Activated naive CD4-positive, alpha-beta T cell treated with anti-CD3 and anti-CD28 coated beads for 36 hours (primary cell): ENCODE results near the gene CA5B. TPM values are rescaled to one million over a fixed set of nuclear protein-coding genes. Genes with fewer than 3 reads are reported as not detected.

Experiments used
- CTCF ChIA-PET: fragments of 350-600 bp; sonication (Branson Sonifier 250); formaldehyde crosslinking; loops from one replicate; lab custom pipeline; 2021; ENCODE audit warnings: antibody characterized with exemption; lab: Charles Lee
- DNase-seq: peaks from one replicate; pipeline ENCODE4 v3.0.0-alpha.2; 2020
- H3K27ac Mint-ChIP-seq: one replicate; pipeline ENCODE4 v1.8.0; 2021; ENCODE audit warnings: mild to moderate bottlenecking, mixed read lengths
- H3K27me3 Mint-ChIP-seq: one replicate; pipeline ENCODE4 v1.8.0; 2021; ENCODE audit warnings: low read depth, mixed read lengths
- H3K36me3 Mint-ChIP-seq: one replicate; pipeline ENCODE4 v1.8.0; 2021; ENCODE audit warnings: low read depth, mixed read lengths
- H3K4me1 Mint-ChIP-seq: one replicate; pipeline ENCODE4 v1.8.0; 2021; ENCODE audit warnings: low read depth, mixed read lengths
- H3K4me3 Mint-ChIP-seq: one replicate; pipeline ENCODE4 v1.8.0; 2021; ENCODE audit warnings: mild to moderate bottlenecking, moderate library complexity, mixed read lengths
- H3K9me3 Mint-ChIP-seq: one replicate; pipeline ENCODE4 v1.8.0; 2021; ENCODE audit warnings: mixed read lengths
- intact Hi-C: fragments of 100-400 bp; cut with micrococcal nuclease; formaldehyde crosslinking; loops from one replicate; pipeline ENCODE4 v1.15.1; 2023
- total RNA-seq, 2 experiments: library from RNA; stranded (reverse); gene quantifications; one replicate each; pipeline ENCODE4 v1.2.3, GENCODE V29; 2021

Gene CA5B
- total RNA-seq, 2 experiments from 2014 or later: 7.0 to 9.5 TPM

DNA sequence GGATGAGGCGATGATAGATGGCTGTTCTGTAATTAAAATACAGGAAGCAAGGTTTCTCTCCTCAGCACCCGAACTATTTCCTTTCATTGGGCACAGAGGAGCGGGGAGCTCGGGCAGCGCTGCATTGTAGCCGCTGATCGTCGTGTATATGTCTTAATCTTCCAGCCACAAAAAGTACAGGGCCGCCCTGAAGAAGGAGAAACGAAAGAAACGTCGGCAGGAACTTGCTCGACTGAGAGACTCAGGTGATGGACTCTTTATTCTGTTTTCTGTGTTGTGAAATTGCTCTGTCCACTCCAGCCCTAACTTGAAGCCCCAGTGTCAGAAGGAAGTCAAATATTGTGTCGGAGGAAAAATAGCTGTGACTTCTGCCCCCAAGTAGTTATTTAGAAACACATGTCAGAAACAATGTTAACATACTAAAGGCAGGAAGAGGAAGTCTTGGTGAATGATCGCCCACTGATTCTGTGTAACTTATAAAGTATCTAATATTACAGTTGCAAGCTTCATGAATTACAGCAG is 52.8 kb downstream of the CA5B start:
- Mint-ChIP-seq H3K27ac (no peak overlapping the region), H3K9me3 (no peaks in the 10 kb centered on the region), H3K4me3 (no peak overlapping the region), H3K27me3 (no peaks in the 10 kb centered on the region), H3K36me3 (peaks cover 2% of the 10 kb centered on the region), H3K4me1 (peaks cover 19% of the 10 kb centered on the region)
- CTCF ChIA-PET: interaction anchor here (0.6 kb wide), 1 partner anchor 278 kb away, joined by 4 read pairs; no protein-coding TSS in a partner anchor
- intact Hi-C loops: loop anchor here (1.0 to 10.0 kb wide), 8 partner anchors 26 to 928 kb away; partner anchors contain the start of genes AP1S2, CA5B, PIGA and PIR
- DNase-seq: no peak

DNA sequence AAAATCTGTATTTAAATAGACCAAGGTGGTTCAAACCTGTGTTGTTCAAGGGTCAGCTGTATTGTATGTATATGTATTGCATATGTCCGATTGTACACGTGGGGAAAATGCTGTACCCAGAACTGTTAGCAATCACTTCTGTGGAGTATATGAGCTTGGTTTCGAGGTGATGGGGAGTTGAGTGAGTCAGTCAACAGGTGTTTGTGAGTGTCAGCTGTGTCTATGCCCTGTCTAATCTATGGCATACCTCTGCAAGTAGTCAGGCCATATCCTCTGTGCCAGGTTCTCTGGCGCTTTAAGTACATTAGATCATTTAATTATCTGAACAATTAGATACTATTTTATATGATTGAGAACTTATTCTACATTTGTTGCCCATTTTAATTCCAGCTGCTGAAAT is 59.6 kb downstream of the CA5B start:
- DNase-seq: no peak
- Mint-ChIP-seq H3K27ac (no peak overlapping the region), H3K4me3 (no peak overlapping the region), H3K36me3 (peaks cover 7% of the 10 kb centered on the region), H3K4me1 (peaks cover 28% of the 10 kb centered on the region), H3K27me3 (no peaks in the 10 kb centered on the region), H3K9me3 (no peaks in the 10 kb centered on the region)
- intact Hi-C loops: loop anchor here (10.0 kb wide), 1 partner anchor 303 kb away; the partner anchor contains the start of gene PIR
- CTCF ChIA-PET: no interaction called here

DNA sequence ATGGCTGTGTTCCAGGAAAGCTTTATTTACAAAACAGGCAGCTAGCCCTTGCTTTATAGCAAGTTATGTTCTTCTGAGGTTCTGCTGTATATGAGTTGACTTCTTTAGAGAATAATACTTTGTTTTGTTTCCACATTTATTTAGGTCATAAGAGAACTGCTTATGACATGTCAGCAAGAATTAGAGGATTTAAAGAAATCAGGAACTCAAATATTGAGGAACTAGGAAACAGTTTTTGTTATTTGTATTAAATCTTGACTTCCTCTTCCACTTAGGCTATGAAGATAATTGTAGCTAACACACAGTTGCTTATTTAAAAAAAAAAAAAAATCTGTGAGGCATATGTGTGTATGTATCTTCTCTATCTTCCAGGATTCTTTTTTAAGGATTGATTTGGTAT is 66.5 kb downstream of the CA5B start:
- no peak overlapping the region for H3K27ac Mint-ChIP-seq
- no peaks in the 10 kb centered on the region for H3K9me3 Mint-ChIP-seq
- intact Hi-C loops: no loop called here
- CTCF ChIA-PET: interaction anchor here (0.6 kb wide), 2 partner anchors 23 to 103 kb away, joined by 3 read pairs; no protein-coding TSS in a partner anchor
- no peaks in the 10 kb centered on the region for H3K27me3 Mint-ChIP-seq
- no peak overlapping the region for H3K4me3 Mint-ChIP-seq
- no peaks in the 10 kb centered on the region for H3K4me1 Mint-ChIP-seq
- H3K36me3 Mint-ChIP-seq: peaks cover 9% of the 10 kb centered on the region
- no peak for DNase-seq

DNA sequence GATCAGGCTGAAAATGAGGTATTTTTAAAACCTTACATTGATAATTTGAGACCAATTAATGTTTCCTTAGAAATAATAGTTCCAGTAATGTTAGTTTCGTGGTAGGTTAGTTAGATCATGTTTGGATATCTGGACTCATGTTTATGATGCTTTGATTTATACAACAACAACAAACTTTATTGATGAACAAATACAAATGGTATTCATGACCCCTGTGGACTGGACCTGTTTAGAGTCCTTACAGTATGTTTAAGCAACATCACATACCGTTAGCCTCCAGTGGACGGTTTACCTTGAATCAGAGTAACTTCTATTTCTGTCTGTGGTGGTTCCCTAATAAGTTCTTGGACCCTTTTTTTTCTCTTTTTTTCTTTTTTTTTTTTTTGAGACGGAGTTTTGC is 70.2 kb downstream of the CA5B start:
- Mint-ChIP-seq H3K4me1 (no peaks in the 10 kb centered on the region), H3K27ac (no peak overlapping the region), H3K36me3 (peaks cover 14% of the 10 kb centered on the region), H3K27me3 (no peaks in the 10 kb centered on the region), H3K9me3 (no peaks in the 10 kb centered on the region), H3K4me3 (no peak overlapping the region)
- CTCF ChIA-PET: interaction anchor here (0.9 kb wide), 1 partner anchor 166 kb away, joined by 3 read pairs; no protein-coding TSS in a partner anchor
- no peak for DNase-seq
- intact Hi-C loops: no loop called here

DNA sequence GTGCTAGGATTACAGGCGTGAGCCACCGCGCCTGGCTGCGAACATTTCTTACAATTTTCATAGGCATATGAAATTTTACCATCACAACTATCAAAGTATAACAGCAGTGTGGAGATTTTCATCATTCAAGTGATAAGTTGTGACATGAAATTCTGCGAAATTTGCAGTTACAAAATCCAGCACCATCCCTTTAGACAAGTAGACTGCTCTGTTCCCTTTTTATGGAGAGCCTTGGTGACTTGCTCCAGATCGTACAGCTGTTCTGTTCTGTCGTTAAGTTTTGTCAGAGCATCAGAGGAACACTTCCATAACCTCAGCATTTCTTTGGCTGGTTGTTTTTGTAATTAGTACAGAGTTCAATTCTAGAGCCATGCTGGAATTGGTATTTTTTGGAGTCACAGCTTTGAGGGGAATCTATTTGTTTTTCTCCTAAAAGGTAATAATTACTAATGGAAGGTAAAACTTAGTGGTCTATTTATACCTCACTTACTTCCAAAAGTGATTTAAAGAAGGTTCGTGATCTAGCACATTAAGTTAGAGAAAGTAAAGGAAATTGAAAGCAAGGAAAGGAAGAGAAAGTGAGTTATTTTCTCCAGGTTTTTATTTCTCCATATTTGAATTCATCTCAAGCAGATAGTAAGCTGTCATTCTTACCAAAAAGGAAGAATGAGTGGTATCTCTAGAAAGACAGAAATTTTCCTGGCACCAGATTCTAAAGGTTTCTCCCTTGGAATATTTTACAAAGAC is 74.3 kb downstream of the CA5B start:
- CTCF ChIA-PET: no interaction called here
- no peak overlapping the region for H3K27ac Mint-ChIP-seq
- intact Hi-C loops: no loop called here

DNA sequence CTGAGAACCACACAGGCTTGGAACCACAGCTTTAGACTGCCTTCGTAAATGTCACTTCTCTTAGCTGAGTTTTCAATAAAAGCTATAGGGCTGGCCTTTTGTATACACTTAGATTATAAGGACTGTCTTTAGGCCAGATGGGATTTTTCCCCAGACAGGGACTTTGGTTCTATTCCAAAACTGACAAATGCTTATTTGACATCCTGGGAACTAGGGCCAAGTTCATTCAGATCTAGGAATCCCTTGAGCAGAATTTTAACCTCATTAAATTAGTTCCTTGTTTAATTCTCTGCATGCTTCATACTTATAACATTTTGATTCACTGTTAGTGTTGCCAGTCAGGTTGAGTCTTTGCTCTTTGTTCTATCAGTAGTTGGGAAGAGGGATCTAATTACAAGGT is 75.3 kb downstream of the CA5B start:
- no peak for DNase-seq
- H3K4me1 Mint-ChIP-seq: peaks cover 30% of the 10 kb centered on the region
- no peaks in the 10 kb centered on the region for H3K9me3 Mint-ChIP-seq
- peaks cover 14% of the 10 kb centered on the region for H3K36me3 Mint-ChIP-seq
- H3K27me3 Mint-ChIP-seq: no peaks in the 10 kb centered on the region
- H3K27ac Mint-ChIP-seq: no peak overlapping the region
- intact Hi-C loops: no loop called here
- no peak overlapping the region for H3K4me3 Mint-ChIP-seq
- CTCF ChIA-PET: no interaction called here

More for the DNA sequence above, 74.3 kb downstream of the CA5B start:
- Mint-ChIP-seq H3K36me3 (peaks cover 12% of the 10 kb centered on the region), H3K4me1 (peaks cover 28% of the 10 kb centered on the region), H3K27me3 (no peaks in the 10 kb centered on the region), H3K9me3 (no peaks in the 10 kb centered on the region), H3K4me3 (no peak overlapping the region)
- no peak for DNase-seq

DNA sequence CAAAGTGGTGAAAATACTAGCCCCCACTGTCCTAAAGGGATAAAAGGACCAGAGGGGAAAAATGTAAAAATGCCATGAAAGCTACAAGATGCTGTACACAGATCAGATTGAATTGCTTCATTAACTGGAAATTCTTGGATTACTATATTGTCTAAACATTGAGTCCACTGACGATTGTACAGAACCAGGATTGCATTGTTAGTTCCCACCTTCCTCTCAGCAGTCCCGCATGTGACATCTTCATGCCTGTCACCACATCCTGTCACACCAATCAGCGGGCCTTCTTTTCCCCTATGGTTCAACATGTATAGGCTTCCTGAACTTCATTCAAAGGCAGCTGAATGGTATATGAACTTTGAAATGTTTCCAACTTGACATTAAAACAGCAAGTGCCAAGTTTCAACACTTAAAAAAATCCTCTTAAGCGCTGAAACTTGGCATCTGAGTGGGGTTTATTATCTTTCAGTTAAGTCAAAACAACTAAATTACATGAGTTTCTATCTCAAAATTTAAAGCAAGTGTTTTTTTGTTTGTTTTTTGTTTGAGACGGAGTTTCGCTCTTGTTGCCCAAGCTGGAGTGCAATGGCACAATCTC is 76.8 kb downstream of the CA5B start:
- intact Hi-C loops: no loop called here
- no peak overlapping the region for H3K27ac Mint-ChIP-seq
- no peaks in the 10 kb centered on the region for H3K27me3 Mint-ChIP-seq
- peaks cover 33% of the 10 kb centered on the region for H3K4me1 Mint-ChIP-seq
- DNase-seq: peak; percentile 17
- H3K36me3 Mint-ChIP-seq: peaks cover 11% of the 10 kb centered on the region
- H3K9me3 Mint-ChIP-seq: no peaks in the 10 kb centered on the region
- H3K4me3 Mint-ChIP-seq: no peak overlapping the region
- CTCF ChIA-PET: interaction anchor here (1.0 kb wide), 1 partner anchor 158 kb away, joined by 3 read pairs; no protein-coding TSS in a partner anchor

DNA sequence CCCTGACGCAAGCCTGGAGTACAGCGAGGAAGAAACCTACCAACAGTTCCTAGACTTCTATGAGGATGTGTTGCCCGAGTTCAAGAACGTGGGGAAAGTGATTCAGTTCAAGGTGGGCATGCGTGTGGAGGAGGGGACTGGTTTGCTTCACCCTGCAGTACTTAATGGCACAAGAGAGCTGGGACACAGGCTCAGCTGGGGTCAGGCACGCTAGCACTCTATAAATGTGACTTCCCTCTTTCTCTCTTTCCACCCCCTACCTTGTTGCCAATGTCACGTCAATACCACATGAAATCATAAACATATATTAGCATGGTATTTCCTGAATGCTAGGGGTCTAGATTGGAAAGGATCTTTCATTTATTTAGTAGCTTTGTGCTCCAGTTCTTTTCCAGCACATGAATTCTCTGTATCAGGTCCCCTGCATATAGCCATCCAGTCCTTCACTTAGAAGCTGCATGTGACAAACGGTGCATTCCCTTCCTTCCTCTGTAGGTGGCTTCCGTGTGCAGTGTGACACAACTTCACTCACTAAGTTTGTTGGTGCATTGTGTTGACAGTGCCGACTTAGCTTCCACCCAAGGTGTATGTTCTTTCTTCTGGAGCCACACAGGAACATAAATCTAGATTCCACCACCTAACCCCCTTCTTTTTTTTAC is 77.8 kb downstream of the CA5B start:
- Mint-ChIP-seq H3K4me3 (no peak overlapping the region), H3K27me3 (no peaks in the 10 kb centered on the region), H3K4me1 (peaks cover 40% of the 10 kb centered on the region), H3K27ac (peak overlapping the region; percentile 78), H3K9me3 (no peaks in the 10 kb centered on the region), H3K36me3 (peaks cover 10% of the 10 kb centered on the region)
- CTCF ChIA-PET: interaction anchor here (0.7 to 1.4 kb wide), 4 partner anchors 9 to 396 kb away, joined by 3 to 5 read pairs (median 3); no protein-coding TSS in a partner anchor
- peak; percentile 49 for DNase-seq
- intact Hi-C loops: loop anchor here (1.0 to 2.0 kb wide), 3 partner anchors 25 to 157 kb away; partner anchors contain the start of gene ZRSR2

DNA sequence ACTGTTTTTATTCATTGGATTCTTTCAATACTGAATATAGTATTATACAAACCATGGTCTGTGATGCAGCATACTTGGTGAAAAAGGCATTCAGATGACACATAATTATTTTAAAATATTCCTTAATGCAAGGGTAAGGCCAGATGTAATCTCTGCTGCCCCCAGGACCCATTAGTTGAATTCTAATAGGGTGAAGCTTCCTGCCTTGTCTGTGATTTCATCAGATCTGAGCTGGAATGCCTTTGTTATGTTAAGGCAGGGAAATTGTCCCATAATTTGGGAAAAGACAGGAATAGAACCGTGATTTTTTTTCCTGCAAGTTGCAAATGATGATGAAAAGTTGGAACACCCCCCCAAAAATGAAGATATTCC is 78.4 kb downstream of the CA5B start:
- no peaks in the 10 kb centered on the region for H3K9me3 Mint-ChIP-seq
- no peaks in the 10 kb centered on the region for H3K27me3 Mint-ChIP-seq
- CTCF ChIA-PET: interaction anchor here (0.7 to 1.4 kb wide), 3 partner anchors 9 to 395 kb away, joined by 3 to 5 read pairs (median 3); no protein-coding TSS in a partner anchor
- H3K4me1 Mint-ChIP-seq: peaks cover 40% of the 10 kb centered on the region
- H3K4me3 Mint-ChIP-seq: no peak overlapping the region
- intact Hi-C loops: loop anchor here (1.0 to 2.0 kb wide), 3 partner anchors 26 to 156 kb away; partner anchors contain the start of gene ZRSR2
- DNase-seq: no peak
- H3K27ac Mint-ChIP-seq: peak overlapping the region; percentile 78
- peaks cover 10% of the 10 kb centered on the region for H3K36me3 Mint-ChIP-seq

DNA sequence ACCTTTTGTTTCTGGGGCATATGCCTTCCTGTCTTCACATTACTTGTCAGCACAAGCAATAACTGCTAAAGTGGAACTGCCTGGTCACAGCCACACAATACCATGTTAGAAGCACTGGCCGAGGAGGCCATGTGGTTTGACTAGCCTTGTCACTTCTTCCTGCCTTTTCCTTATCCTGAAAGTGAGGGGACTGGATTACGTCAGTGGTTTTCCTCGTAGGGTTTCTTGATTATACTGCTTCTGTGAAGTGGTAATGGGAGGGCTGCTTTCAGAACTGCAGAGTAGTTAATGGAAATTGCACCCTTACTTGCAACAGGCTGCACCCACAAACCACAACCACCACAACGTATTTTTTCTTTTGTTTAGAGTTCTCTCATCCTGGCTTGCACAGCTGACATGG is 78.8 kb downstream of the CA5B start:
- H3K4me3 Mint-ChIP-seq: no peak overlapping the region
- intact Hi-C loops: loop anchor here (1.0 to 2.0 kb wide), 4 partner anchors 26 to 156 kb away; partner anchors contain the start of genes AP1S2 and ZRSR2
- H3K27ac Mint-ChIP-seq: peak overlapping the region; percentile 78
- CTCF ChIA-PET: interaction anchor here (0.7 to 1.4 kb wide), 3 partner anchors 8 to 395 kb away, joined by 3 to 5 read pairs (median 3); no protein-coding TSS in a partner anchor
- H3K36me3 Mint-ChIP-seq: peaks cover 10% of the 10 kb centered on the region
- peaks cover 40% of the 10 kb centered on the region for H3K4me1 Mint-ChIP-seq
- no peaks in the 10 kb centered on the region for H3K27me3 Mint-ChIP-seq
- peak; percentile 50 for DNase-seq
- H3K9me3 Mint-ChIP-seq: no peaks in the 10 kb centered on the region

DNA sequence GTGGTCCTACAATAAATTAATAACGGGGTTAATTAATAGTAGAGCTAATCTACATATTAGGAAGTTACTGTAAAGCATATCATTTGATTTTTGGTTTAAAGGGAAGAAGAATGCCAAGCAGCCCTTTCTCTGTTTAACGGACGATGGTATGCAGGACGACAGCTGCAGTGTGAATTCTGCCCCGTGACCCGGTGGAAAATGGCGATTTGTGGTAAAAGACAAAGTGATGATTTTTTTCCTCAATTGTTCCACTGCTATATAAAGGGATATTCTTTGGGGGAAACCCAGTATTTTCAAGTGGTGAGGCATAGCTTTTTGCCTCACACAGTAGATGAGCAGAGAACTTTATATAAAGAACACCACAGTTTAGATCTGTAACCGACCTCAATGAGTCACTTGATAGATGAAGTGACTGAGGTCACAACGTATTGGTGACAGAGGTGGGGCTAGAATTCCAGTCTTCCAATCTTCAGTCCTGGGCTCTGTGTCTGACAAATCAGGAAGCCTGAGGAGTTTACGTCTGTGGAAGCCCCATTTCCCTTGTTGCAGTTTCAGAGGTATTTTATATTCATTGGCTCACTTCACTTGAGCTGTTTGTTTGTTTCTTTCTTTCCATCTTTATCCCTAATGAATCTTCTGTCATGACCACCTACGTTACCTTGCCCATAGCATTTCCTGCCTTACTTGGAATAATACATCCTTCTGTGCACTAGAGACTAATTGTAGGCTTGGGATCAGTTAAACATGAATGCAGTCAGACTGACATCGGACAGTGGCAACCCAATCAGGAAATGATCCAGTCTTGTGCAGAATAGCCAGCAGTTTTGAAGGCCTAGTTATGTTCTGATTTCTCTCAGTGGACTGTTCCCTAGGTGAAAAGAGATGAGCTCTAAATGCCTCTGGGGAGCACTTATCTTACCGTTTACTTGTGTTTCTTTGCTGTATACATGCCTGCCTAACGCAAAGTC is 82.3 kb downstream of the CA5B start:
- intact Hi-C loops: no loop called here
- peaks cover 31% of the 10 kb centered on the region for H3K4me1 Mint-ChIP-seq
- CTCF ChIA-PET: interaction anchor here (0.6 to 1.6 kb wide), 2 partner anchors 14 to 17 kb away, joined by 3 to 4 read pairs; no protein-coding TSS in a partner anchor
- H3K27me3 Mint-ChIP-seq: no peaks in the 10 kb centered on the region
- H3K9me3 Mint-ChIP-seq: no peaks in the 10 kb centered on the region
- no peak overlapping the region for H3K4me3 Mint-ChIP-seq
- DNase-seq: peak; percentile 8
- peak overlapping the region; percentile 56 for H3K27ac Mint-ChIP-seq
- peaks cover 13% of the 10 kb centered on the region for H3K36me3 Mint-ChIP-seq
